ENCODE results near the gene LIN7B. TPM values are rescaled to one million over a fixed set of nuclear protein-coding genes. Genes with fewer than 3 reads are reported as not detected.
A peak's percentile ranks its signal among the peaks of the same experiment; 100 is the strongest.

Gene LIN7B
- total RNA-seq, result 10 to 100 TPM; 20.7 to 23.5 TPM
- polyA plus RNA-seq (ENCODE audit: insufficient read length in 2 of 2), result 10 to 100 TPM; 56.8 to 62.7 TPM
- long read RNA-seq, donor 1, transcript LIN7B-204 (5 exons, 1,057 nt), result minor isoform, 6 of 39 reads
- long read RNA-seq, donor 1, transcript LIN7B-201 (6 exons, 755 nt), result major isoform, 26 of 39 reads
- long read RNA-seq, donor 1, partial matches to known transcripts, result 5 of 39 reads
- long read RNA-seq, donor 1, other reads (novel, unspliced or antisense), result 0 of 39 reads
- long read RNA-seq, donor 2, transcript LIN7B-201 (6 exons, 755 nt), result major isoform, 10 of 11 reads
- long read RNA-seq, donor 2, partial matches to known transcripts, result 0 of 11 reads
- long read RNA-seq, donor 2, other reads (novel, unspliced or antisense), result 0 of 11 reads
- long read RNA-seq, donor 3, transcript LIN7B-201 (6 exons, 755 nt), result major isoform, 10 of 13 reads
- long read RNA-seq, donor 3, partial matches to known transcripts, result 0 of 13 reads
- long read RNA-seq, donor 3, other reads (novel, unspliced or antisense), result 0 of 13 reads
- long read RNA-seq, donor 4, partial matches to known transcripts, result 0 of 6 reads
- long read RNA-seq, donor 4, other reads (novel, unspliced or antisense), result 0 of 6 reads

DNA sequence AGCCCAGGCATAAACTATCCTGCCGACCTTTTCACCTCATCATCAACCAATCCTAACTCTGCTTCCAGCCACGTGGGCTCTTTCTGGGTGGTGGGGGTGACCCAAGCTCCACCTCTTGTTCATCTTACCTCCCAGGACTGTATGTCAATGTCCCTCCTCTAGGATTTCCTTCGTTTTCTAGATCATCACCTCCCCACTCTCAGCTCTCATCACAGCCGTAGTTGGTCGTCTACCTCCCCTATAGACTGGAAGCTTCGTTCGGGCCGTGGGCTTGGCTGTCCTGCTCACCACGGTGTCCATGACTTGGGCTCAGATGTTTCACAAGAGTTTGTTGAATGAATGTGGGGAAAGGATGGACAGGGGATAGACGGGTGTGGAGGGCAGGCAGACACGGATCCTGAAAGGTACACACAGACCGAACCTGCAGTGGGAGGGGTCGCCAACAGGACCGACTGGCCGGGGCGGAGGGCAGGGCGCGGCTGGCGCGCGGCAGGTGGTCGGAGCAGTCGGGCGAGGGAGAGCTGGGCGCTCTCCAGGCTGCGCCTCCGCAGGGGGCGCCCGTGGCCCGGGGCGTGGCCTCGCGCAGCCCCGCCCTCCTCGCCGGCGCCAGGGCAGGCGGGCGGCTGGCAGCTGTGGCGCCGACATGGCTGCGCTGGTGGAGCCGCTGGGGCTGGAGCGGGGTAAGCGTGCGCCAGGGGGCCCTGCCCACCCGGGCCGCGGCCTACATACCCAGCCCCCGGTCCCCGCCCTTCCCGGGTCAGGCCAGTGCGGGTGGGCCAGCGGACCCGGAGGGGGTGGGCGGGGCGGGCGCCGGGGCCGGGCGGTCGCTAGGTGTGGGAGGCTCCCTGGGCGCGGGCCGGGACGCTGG, at the start of gene LIN7B:
LIN7B (plus strand) TSS at position 609 of the 868 bp plus-strand sequence; CDS start at position 644, 35 bp downstream.
- Histone ChIP-seq H3K36me3 (ENCODE audit: control insufficient read depth, insufficient read depth, low read length) (peaks cover 29% of the 10 kb centered on the region), H3K27me3 (ENCODE audit: control insufficient read depth, insufficient read depth, low read length) (no peaks in the 10 kb centered on the region), H3K9me3 (ENCODE audit: control insufficient read depth, insufficient read depth, low read length) (no peaks in the 10 kb centered on the region), H3K4me1 (ENCODE audit: control insufficient read depth, insufficient read depth, low read length) (peaks cover 40% of the 10 kb centered on the region), H3K27ac (ENCODE audit: low read depth, low read length) (peak within 1 kb of the TSS; percentile 65), H3K4me3 (ENCODE audit: low read depth, low read length) (peak within 1 kb of the TSS; percentile 70)
- DNase-seq (ENCODE audit: low read depth in 4 of 6, low spot score in 6 of 6), result peak in 3 of 6 donors; percentile 63 to 92 (median 89)
- WGBS (ENCODE audit: insufficient coverage), result under 1% methylated on average over 65 of the region's 66 CpGs

GRCh38 chr19:49064768-49065611, 49.2 kb upstream of the LIN7B start, which contains the start of gene NTF4:
Gene NTF4, minus strand, starts transcription at chr19:49064818. Its CDS starts 2,821 bp downstream, at chr19:49061997.
- DNase-seq (ENCODE audit: low read depth in 4 of 6, low spot score in 6 of 6), result no peak
- Histone ChIP-seq H3K4me1 (ENCODE audit: control insufficient read depth, insufficient read depth, low read length) (peaks cover 11% of the 10 kb centered on the region), H3K9me3 (ENCODE audit: control insufficient read depth, insufficient read depth, low read length) (no peaks in the 10 kb centered on the region), H3K4me3 (ENCODE audit: low read depth, low read length) (no peak within 1 kb of the TSS), H3K27ac (ENCODE audit: low read depth, low read length) (no peak within 1 kb of the TSS), H3K36me3 (ENCODE audit: control insufficient read depth, insufficient read depth, low read length) (no peaks in the 10 kb centered on the region), H3K27me3 (ENCODE audit: control insufficient read depth, insufficient read depth, low read length) (peaks cover 52% of the 10 kb centered on the region)
- WGBS (ENCODE audit: insufficient coverage), result 2% methylated on average over 47 of the region's 53 CpGs

- H3K36me3 ChIP-seq (ENCODE audit: control insufficient read depth, insufficient read depth, low read length), result no peaks in the 10 kb centered on the region
- H3K4me1 ChIP-seq (ENCODE audit: control insufficient read depth, insufficient read depth, low read length), result peaks cover 11% of the 10 kb centered on the region
- 33% methylated on average over 4 of the region's 13 CpGs for WGBS (ENCODE audit: insufficient coverage)
- DNase-seq (ENCODE audit: low read depth in 4 of 6, low spot score in 6 of 6), result no peak
- H3K4me3 ChIP-seq (ENCODE audit: low read depth, low read length), result no peak overlapping the region
- peaks cover 60% of the 10 kb centered on the region for H3K27me3 ChIP-seq (ENCODE audit: control insufficient read depth, insufficient read depth, low read length)
- H3K9me3 ChIP-seq (ENCODE audit: control insufficient read depth, insufficient read depth, low read length), result no peaks in the 10 kb centered on the region
- no peak overlapping the region for H3K27ac ChIP-seq (ENCODE audit: low read depth, low read length)
Measured at GRCh38 chr19:49065905-49066512, 48.2 kb upstream of the LIN7B start.

GRCh38 chr19:49067554-49067953, 46.6 kb upstream of the LIN7B start:
- H3K9me3 ChIP-seq (ENCODE audit: control insufficient read depth, insufficient read depth, low read length), result no peaks in the 10 kb centered on the region
- no peak overlapping the region for H3K27ac ChIP-seq (ENCODE audit: low read depth, low read length)
- peaks cover 66% of the 10 kb centered on the region for H3K27me3 ChIP-seq (ENCODE audit: control insufficient read depth, insufficient read depth, low read length)
- DNase-seq (ENCODE audit: low read depth in 4 of 6, low spot score in 6 of 6), result no peak
- no peak overlapping the region for H3K4me3 ChIP-seq (ENCODE audit: low read depth, low read length)
- H3K4me1 ChIP-seq (ENCODE audit: control insufficient read depth, insufficient read depth, low read length), result peaks cover 11% of the 10 kb centered on the region
- H3K36me3 ChIP-seq (ENCODE audit: control insufficient read depth, insufficient read depth, low read length), result no peaks in the 10 kb centered on the region
- WGBS (ENCODE audit: insufficient coverage), result 66% methylated on average over 3 of the region's 3 CpGs

GRCh38 chr19:49069026-49069425, 45.1 kb upstream of the LIN7B start:
- no peak for DNase-seq (ENCODE audit: low read depth in 4 of 6, low spot score in 6 of 6)
- peaks cover 11% of the 10 kb centered on the region for H3K4me1 ChIP-seq (ENCODE audit: control insufficient read depth, insufficient read depth, low read length)
- H3K36me3 ChIP-seq (ENCODE audit: control insufficient read depth, insufficient read depth, low read length), result no peaks in the 10 kb centered on the region
- 91% methylated on average over 9 of the region's 9 CpGs for WGBS (ENCODE audit: insufficient coverage)
- H3K4me3 ChIP-seq (ENCODE audit: low read depth, low read length), result no peak overlapping the region
- no peak overlapping the region for H3K27ac ChIP-seq (ENCODE audit: low read depth, low read length)
- peaks cover 74% of the 10 kb centered on the region for H3K27me3 ChIP-seq (ENCODE audit: control insufficient read depth, insufficient read depth, low read length)
- H3K9me3 ChIP-seq (ENCODE audit: control insufficient read depth, insufficient read depth, low read length), result no peaks in the 10 kb centered on the region

DNA sequence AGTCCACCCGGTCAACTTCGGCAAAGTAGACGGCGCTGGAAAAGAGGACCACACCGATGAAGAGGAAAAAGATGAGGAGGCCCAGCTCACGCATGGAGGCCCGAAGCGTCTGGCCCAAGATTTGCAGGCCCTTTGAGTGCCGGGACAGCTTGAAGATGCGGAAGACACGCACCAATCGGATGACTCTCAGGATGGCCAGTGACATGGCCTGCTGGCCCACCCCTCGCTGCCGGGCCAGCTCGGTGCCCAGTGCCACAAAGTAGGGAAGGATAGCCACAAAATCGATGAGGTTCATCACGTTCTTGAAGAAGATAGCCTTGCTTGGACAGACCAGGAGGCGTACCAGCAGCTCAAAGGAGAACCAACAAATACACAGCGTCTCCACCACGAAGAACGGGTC, 43.8 kb upstream of the LIN7B start:
- H3K27me3 ChIP-seq (ENCODE audit: control insufficient read depth, insufficient read depth, low read length), result peaks cover 67% of the 10 kb centered on the region
- no peak overlapping the region for H3K4me3 ChIP-seq (ENCODE audit: low read depth, low read length)
- H3K36me3 ChIP-seq (ENCODE audit: control insufficient read depth, insufficient read depth, low read length), result no peaks in the 10 kb centered on the region
- peaks cover 2% of the 10 kb centered on the region for H3K4me1 ChIP-seq (ENCODE audit: control insufficient read depth, insufficient read depth, low read length)
- 91% methylated on average over 19 of the region's 21 CpGs for WGBS (ENCODE audit: insufficient coverage)
- no peaks in the 10 kb centered on the region for H3K9me3 ChIP-seq (ENCODE audit: control insufficient read depth, insufficient read depth, low read length)
- no peak for DNase-seq (ENCODE audit: low read depth in 4 of 6, low spot score in 6 of 6)
- no peak overlapping the region for H3K27ac ChIP-seq (ENCODE audit: low read depth, low read length)

GRCh38 chr19:49071860-49072547, 42.2 kb upstream of the LIN7B start:
- H3K4me1 ChIP-seq (ENCODE audit: control insufficient read depth, insufficient read depth, low read length), result no peaks in the 10 kb centered on the region

GRCh38 chr19:49073514-49074378, 40.4 kb upstream of the LIN7B start:
- Histone ChIP-seq H3K27me3 (ENCODE audit: control insufficient read depth, insufficient read depth, low read length) (peaks cover 47% of the 10 kb centered on the region), H3K9me3 (ENCODE audit: control insufficient read depth, insufficient read depth, low read length) (no peaks in the 10 kb centered on the region), H3K4me3 (ENCODE audit: low read depth, low read length) (no peak overlapping the region), H3K27ac (ENCODE audit: low read depth, low read length) (no peak overlapping the region), H3K36me3 (ENCODE audit: control insufficient read depth, insufficient read depth, low read length) (no peaks in the 10 kb centered on the region), H3K4me1 (ENCODE audit: control insufficient read depth, insufficient read depth, low read length) (no peaks in the 10 kb centered on the region)
- WGBS (ENCODE audit: insufficient coverage), result 76% methylated on average over 17 of the region's 23 CpGs
- no peak for DNase-seq (ENCODE audit: low read depth in 4 of 6, low spot score in 6 of 6)

More at GRCh38 chr19:49071860-49072547, 42.2 kb upstream of the LIN7B start:
- no peak overlapping the region for H3K4me3 ChIP-seq (ENCODE audit: low read depth, low read length)
- H3K36me3 ChIP-seq (ENCODE audit: control insufficient read depth, insufficient read depth, low read length), result no peaks in the 10 kb centered on the region
- H3K27ac ChIP-seq (ENCODE audit: low read depth, low read length), result no peak overlapping the region
- peaks cover 53% of the 10 kb centered on the region for H3K27me3 ChIP-seq (ENCODE audit: control insufficient read depth, insufficient read depth, low read length)
- H3K9me3 ChIP-seq (ENCODE audit: control insufficient read depth, insufficient read depth, low read length), result no peaks in the 10 kb centered on the region
- WGBS (ENCODE audit: insufficient coverage), result 3% methylated on average over 90 of the region's 93 CpGs
- DNase-seq (ENCODE audit: low read depth in 4 of 6, low spot score in 6 of 6), result peak in 1 of 6 donors; percentile 53

Measured in spinal cord (tissue), 10 donors.